Activated naive CD8-positive, alpha-beta T cell treated with anti-CD3 and anti-CD28 coated beads, Interleukin-2, amount 50 U/mL, for 24 hours (primary cell): ENCODE measurements around the gene SIPA1L3.

Experiments
- ATAC-seq: fragments of 150-1000 bp; cut with Tn5 transposase; one replicate; pipeline ENCODE4 v1.10.0; 2021
- DNase-seq: peaks from one replicate; pipeline ENCODE4 v3.0.0; 2021
- H3K27ac Mint-ChIP-seq: one replicate; pipeline ENCODE4 v1.8.0; 2021; ENCODE audit warnings: mild to moderate bottlenecking, mixed read lengths
- H3K27me3 Mint-ChIP-seq: one replicate; pipeline ENCODE4 v1.8.0; 2021; ENCODE audit warnings: mixed read lengths
- H3K36me3 Mint-ChIP-seq: one replicate; pipeline ENCODE4 v1.8.0; 2021; ENCODE audit warnings: low read depth, mixed read lengths
- H3K4me1 Mint-ChIP-seq: one replicate; pipeline ENCODE4 v1.8.0; 2021; ENCODE audit warnings: mixed read lengths
- H3K4me3 Mint-ChIP-seq: one replicate; pipeline ENCODE4 v1.8.0; 2021; ENCODE audit warnings: mild to moderate bottlenecking, moderate library complexity, mixed read lengths
- H3K9me3 Mint-ChIP-seq: one replicate; pipeline ENCODE4 v1.8.0; 2021; ENCODE audit warnings: mixed read lengths

SIPA1L3 gene

DNA sequence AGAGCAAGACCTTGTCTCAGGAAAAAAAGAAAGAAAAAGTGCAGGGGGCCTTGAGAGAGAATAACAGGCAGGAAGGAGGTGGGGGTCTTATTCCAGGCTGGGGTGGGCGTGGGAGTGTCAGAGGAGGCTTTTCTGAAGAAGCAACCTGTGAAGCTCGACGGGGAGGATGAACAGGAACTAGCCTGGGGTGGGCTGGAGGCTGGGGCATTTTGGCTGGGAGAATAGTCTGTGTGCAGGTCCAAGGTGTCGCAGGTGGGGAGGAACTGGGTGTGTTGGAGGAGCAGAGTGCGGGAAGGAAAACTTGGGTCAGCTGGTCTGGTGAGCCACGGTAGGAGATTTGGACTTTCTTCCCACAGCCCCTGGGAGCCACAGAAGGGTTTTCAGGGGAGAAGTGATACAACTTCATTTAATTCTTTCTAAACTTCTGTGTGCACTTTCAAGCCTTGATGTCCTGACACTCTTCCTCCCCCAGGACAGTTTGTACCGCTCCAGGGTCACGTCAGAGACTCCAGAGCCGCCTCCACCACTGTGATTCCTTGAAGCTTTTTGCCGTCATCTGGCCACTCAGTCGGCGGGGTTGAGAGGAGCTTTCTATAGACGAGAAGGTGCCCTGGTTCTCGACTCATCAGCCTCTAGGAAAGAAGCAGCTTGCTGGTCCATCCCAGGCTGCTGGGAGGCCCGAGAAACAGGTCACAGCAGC lies 138.7 kb downstream of the SIPA1L3 start:
- no peaks in the 10 kb centered on the region for H3K27me3 Mint-ChIP-seq
- DNase-seq (no peak), ATAC-seq (no peak)
- no peak overlapping the region for H3K4me3 Mint-ChIP-seq
- H3K27ac Mint-ChIP-seq = peak overlapping the region; percentile 32
- H3K9me3 Mint-ChIP-seq = no peaks in the 10 kb centered on the region
- H3K4me1 Mint-ChIP-seq = peaks cover 63% of the 10 kb centered on the region
- H3K36me3 Mint-ChIP-seq = peaks cover 1% of the 10 kb centered on the region

DNA sequence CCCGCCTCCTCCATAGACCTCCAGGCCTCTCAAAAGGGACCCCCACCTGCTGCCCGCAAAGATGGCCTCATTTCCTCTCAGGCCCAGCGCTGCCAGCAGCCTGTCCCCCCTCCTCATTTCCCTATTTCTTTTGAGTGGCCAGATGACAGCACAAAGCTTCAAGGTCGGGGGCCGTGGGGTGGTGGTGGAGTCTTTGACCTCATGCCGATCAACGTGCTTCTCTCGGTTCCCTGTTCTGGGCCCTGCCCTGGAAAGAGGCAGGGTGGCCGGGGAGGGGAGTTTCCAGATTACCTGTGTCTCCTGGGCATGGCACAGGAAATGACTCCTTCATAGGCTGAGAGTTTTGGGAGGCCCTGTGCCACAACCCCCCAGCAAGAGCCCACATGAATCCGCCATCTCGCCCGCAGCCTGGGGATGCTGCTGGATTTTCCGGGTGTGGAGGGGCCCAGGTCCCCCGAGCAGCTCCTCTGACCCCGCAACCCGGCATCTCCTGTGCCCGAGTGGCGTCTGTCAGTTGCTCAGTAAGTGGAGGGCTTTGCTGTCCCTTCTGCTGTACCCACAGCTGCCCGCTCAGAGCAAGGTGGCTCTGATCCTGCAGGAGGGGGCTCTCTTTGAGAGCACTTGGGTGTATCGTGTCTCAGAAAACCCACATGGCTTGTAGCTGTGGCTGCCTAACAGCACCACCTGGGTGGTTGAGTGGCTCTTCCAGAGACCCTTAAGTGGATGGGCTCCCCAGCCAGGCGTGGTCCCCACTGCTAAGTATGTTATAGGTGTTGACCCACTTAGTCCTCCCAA lies 139.4 kb downstream of the SIPA1L3 start:
- Mint-ChIP-seq H3K4me3 (peak overlapping the region; percentile 11), H3K27ac (peak overlapping the region; percentile 96), H3K9me3 (no peaks in the 10 kb centered on the region), H3K36me3 (peaks cover 1% of the 10 kb centered on the region), H3K27me3 (no peaks in the 10 kb centered on the region), H3K4me1 (peaks cover 63% of the 10 kb centered on the region)
- ATAC-seq (no peak), DNase-seq (peak; percentile 18)

DNA sequence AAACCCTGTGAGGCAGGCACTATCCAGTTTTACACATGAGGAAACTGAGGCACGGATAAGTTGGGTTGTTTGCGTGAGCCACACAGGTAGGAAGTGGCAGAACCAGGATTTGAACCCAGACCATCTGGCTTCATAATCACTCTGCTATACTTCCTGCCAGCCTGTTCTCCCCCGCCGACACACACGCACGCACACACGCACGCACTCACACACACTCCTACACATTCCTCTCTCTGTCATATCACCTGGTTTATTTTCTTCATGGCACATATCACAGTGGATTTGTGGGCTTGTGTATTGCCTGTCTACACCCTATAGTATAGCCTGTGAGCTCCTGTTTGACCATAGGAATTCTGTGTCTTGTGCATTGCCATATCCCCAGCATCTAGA lies 140.0 kb downstream of the SIPA1L3 start:
- H3K4me3 Mint-ChIP-seq = no peak overlapping the region
- ATAC-seq = no peak
- peak; percentile 30 for DNase-seq
- H3K27ac Mint-ChIP-seq = peak overlapping the region; percentile 96
- peaks cover 1% of the 10 kb centered on the region for H3K36me3 Mint-ChIP-seq
- no peaks in the 10 kb centered on the region for H3K9me3 Mint-ChIP-seq
- H3K27me3 Mint-ChIP-seq = no peaks in the 10 kb centered on the region
- peaks cover 63% of the 10 kb centered on the region for H3K4me1 Mint-ChIP-seq

DNA sequence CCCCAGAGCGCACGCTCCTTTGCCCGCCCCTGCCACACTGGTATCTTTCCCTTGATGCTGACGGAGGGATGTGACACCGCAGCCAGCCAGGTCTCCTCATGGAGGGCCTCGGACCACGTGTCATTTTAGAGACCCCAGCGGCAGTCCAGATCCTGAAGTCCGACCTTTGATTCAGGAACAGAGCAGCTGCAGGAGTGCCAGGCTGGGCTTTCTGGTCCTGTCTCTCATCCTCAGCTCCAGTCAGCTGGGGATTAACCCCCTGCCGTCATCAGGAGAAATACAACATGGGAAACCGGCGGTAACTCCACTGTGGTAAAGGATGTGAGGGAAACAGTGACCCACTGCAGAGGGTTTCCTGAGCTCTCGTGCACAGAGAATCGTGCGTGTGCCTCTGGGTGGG lies 140.6 kb downstream of the SIPA1L3 start:
- peak overlapping the region; percentile 96 for H3K27ac Mint-ChIP-seq
- peaks cover 63% of the 10 kb centered on the region for H3K4me1 Mint-ChIP-seq
- DNase-seq (peak; percentile 17), ATAC-seq (no peak)
- no peaks in the 10 kb centered on the region for H3K9me3 Mint-ChIP-seq
- no peak overlapping the region for H3K4me3 Mint-ChIP-seq
- peaks cover 1% of the 10 kb centered on the region for H3K36me3 Mint-ChIP-seq
- H3K27me3 Mint-ChIP-seq = no peaks in the 10 kb centered on the region

DNA sequence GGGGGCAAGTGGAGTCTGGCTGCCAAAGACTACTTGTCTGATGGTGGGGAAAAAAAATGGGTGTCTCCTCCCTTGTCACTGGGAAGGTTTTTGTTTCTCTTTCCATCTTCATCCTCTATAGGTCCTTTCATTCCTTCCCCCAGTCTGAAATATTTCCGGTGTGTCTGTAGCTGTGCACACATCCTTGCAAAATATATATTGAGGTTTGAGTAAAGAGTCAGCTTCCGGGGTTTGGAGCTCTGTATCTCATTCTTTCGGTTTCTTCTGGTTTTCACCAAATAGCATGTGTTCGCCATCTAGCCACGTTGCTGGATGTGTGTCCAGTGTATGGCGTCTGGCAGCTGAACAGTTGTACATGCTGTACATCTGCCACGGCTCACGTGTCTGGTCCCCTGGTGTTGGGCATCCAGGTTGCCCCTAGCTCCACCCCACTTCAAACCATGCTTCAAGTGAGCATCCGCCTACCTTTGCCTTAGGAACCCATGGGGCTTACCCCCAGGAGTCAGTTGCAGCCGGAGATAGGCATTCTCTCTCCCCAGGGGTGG lies 142.2 kb downstream of the SIPA1L3 start:
- Mint-ChIP-seq H3K36me3 (peaks cover 1% of the 10 kb centered on the region), H3K4me1 (peaks cover 58% of the 10 kb centered on the region), H3K9me3 (no peaks in the 10 kb centered on the region), H3K4me3 (peak overlapping the region; percentile 78), H3K27me3 (no peaks in the 10 kb centered on the region), H3K27ac (peak overlapping the region; percentile 96)
- DNase-seq (peak; percentile 57), ATAC-seq (peak; percentile 86)

DNA sequence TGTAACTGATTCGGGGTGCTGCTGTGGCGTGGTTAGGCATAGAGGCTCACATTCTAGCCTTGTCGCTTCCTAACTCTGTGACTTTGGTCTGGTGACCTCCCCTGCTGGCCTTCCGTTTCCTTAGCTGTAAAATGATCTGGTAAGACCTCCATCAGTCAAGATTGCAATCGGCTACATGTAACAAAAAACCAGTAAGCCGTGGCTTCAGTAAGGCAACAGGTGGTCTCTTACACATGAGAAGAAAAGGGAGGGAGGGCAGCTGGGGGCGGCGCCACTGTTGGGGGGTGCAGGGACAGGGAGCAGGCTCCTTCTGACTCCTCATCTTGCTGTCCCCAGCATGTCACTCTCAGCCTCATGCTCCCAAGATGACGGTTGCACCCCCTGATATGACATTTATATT lies 148.0 kb downstream of the SIPA1L3 start:
- H3K27ac Mint-ChIP-seq = no peak overlapping the region
- ATAC-seq = no peak

DNA sequence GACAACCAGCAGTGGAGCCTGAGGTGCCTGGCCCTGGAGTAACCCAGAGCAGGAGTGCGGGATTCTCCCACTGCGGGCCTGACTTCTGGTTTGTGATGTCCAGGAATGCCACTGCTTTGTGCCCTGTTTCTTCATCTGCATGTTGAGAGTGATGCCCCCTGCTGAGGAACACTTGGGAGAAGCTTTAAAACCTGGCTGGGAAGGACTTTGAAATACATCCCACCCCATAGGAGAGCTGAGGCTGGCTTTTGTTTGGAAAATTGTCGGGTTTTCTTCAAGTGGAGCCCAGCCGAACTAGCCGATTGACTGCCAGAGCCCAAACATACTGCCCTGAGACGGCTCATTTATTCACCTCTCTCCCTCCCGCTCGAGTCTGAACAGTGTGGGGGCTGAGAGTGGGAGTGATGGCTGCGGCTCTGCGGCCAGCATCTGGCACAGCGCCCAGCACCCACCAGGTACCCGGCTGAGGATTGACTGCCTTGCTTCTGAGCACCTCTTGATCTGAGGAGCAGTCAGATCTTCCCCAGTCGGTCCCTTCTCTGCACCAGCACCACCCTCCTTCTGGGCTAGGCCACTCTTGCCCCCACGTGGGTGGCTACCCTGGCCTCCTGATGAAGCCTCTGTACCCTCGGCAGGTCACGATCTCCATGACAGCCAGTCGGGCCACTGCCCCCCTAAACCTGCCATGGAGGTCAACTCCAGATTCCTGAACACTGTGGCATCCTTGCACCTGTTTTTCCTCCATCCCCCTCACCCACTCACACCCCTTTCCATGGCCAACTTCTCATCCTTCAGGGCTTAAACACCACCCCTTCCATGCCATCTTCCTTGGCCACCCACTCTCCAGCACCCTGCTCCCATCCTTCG lies 148.9 kb downstream of the SIPA1L3 start:
- Mint-ChIP-seq H3K4me3 (no peak overlapping the region), H3K36me3 (no peaks in the 10 kb centered on the region), H3K27ac (no peak overlapping the region), H3K27me3 (no peaks in the 10 kb centered on the region), H3K4me1 (peaks cover 23% of the 10 kb centered on the region), H3K9me3 (no peaks in the 10 kb centered on the region)
- ATAC-seq (no peak), DNase-seq (no peak)

More for the DNA sequence above, 148.0 kb downstream of the SIPA1L3 start:
- no peaks in the 10 kb centered on the region for H3K27me3 Mint-ChIP-seq
- H3K4me3 Mint-ChIP-seq = no peak overlapping the region
- H3K9me3 Mint-ChIP-seq = no peaks in the 10 kb centered on the region
- peaks cover 23% of the 10 kb centered on the region for H3K4me1 Mint-ChIP-seq
- DNase-seq = no peak
- no peaks in the 10 kb centered on the region for H3K36me3 Mint-ChIP-seq

DNA sequence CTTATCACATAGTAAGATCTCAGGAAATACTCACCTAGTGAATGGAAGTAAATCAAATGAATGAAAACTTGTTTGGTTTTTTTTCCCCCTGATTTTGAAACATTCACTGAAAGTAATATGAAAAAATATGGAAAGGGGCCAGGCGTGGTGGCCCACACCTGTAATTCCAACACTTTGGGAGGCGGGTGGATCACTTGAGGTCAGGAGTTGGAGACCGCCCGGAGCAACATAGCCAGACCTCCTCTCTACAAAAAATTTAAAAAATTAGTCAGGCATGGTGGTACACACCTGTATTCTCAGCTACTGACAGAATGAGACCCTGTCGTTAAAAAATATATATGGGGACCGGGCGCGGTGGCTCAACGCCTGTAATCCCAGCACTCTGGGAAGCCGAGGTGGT lies 149.6 kb downstream of the SIPA1L3 start:
- Mint-ChIP-seq H3K4me3 (no peak overlapping the region), H3K27me3 (no peaks in the 10 kb centered on the region), H3K9me3 (no peaks in the 10 kb centered on the region), H3K27ac (no peak overlapping the region), H3K4me1 (peaks cover 23% of the 10 kb centered on the region), H3K36me3 (no peaks in the 10 kb centered on the region)
- DNase-seq = no peak
- no peak for ATAC-seq

DNA sequence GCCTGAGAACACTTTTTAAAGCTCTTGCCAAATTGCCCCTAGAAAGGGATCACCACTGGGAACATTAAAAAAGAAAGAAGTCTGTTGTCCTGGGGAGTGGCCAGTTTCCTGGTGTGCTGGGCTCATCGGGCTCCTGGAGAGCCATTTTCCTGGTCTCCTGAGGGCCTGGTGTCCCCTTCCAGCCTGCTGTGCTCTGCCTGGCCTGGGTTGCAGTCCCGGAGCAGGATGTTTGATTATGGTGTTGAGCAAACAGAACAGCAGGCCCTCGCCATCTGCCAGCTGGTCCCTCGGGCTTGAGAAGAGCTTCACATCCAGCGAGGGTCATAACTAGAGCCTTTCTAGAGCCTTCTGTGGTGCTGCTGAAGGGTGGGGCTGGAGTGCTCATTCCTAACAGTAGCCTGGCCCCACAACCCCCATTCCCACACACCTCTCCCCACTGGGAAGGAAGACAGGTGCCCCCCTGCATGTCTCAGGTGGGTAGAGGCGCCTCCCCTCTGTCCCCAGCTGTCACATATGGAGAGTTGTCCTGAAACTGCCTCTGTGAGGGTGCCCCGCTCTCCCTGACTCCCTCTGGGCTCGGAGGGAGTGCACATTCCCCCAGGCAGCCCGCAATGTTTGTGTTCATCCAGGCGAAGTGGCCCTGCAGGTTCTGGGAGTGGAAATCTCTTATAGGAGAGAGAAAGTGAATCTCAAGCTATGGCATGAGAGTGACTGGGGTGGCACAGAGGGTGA lies 151.1 kb downstream of the SIPA1L3 start:
- H3K9me3 Mint-ChIP-seq = no peaks in the 10 kb centered on the region
- H3K4me1 Mint-ChIP-seq = peaks cover 23% of the 10 kb centered on the region
- H3K27ac Mint-ChIP-seq = no peak overlapping the region
- DNase-seq (no peak), ATAC-seq (no peak)
- H3K36me3 Mint-ChIP-seq = no peaks in the 10 kb centered on the region
- H3K27me3 Mint-ChIP-seq = no peaks in the 10 kb centered on the region
- no peak overlapping the region for H3K4me3 Mint-ChIP-seq

DNA sequence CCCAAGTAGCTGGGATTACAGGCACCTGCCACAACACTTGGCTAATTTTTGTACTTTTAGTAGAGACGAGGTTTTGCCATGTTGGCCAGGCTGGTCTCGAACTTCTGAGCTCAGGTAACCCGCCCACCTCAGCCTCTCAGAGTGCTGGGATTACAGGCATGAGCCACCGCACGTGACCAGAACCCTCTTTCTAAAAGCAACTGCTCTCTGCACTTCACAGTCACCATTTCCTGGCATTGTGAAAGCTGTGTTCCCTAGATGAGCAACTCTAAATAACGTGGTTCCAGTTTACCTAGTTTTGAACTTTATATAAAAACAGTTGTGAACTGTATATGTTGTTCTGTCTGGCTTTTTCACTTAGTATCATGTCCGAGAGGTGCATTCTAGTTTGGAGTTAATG lies 152.9 kb downstream of the SIPA1L3 start:
- Mint-ChIP-seq H3K36me3 (no peaks in the 10 kb centered on the region), H3K9me3 (no peaks in the 10 kb centered on the region), H3K27me3 (no peaks in the 10 kb centered on the region), H3K4me1 (peaks cover 23% of the 10 kb centered on the region), H3K27ac (no peak overlapping the region), H3K4me3 (no peak overlapping the region)
- DNase-seq = peak; percentile 12
- peak; percentile 51 for ATAC-seq

DNA sequence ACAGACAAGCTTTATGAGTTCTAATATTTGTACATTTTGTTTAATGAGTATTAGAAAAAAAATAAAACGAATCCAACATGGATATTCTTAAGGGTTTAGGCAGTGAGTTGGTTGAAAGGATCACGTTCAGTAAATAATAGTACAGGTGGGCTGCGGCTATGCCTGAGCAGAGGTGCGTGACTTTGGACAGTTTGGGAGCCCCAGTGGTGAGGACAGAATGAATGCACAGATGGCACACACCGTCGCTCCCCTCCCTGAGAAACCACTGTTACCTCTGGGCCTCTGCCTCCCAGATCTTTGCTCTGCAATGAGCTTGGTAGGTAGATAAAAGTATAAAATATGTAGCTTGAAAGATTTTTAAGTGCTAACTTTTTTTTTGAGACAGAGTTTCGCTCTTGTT lies 153.3 kb downstream of the SIPA1L3 start:
- Mint-ChIP-seq H3K27ac (no peak overlapping the region), H3K36me3 (no peaks in the 10 kb centered on the region), H3K4me1 (peaks cover 23% of the 10 kb centered on the region), H3K9me3 (no peaks in the 10 kb centered on the region), H3K27me3 (no peaks in the 10 kb centered on the region), H3K4me3 (no peak overlapping the region)
- ATAC-seq (no peak), DNase-seq (no peak)

DNA sequence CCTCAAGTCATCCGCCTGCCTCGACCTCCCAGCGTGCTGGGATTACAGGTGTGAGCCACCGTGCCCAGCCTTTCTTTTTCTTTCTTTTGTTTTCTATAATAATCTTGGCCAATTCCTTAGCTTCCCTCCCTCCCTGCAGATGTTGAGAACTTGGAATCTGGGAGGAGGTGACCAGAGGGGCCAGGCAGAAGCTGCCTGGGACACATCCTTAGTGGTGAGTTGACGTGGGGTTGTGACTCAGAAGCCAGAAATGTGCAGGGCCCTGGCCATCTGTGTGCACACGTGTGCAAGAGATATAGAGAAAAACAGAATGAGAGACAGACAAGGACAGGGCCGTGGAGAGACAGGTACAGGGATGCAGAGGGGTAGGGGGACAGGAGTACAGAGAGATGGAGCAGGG lies 154.3 kb downstream of the SIPA1L3 start:
- no peak overlapping the region for H3K27ac Mint-ChIP-seq
- no peak for DNase-seq
- ATAC-seq = no peak
- H3K36me3 Mint-ChIP-seq = no peaks in the 10 kb centered on the region
- H3K4me1 Mint-ChIP-seq = peaks cover 18% of the 10 kb centered on the region
- no peak overlapping the region for H3K4me3 Mint-ChIP-seq
- no peaks in the 10 kb centered on the region for H3K27me3 Mint-ChIP-seq
- no peaks in the 10 kb centered on the region for H3K9me3 Mint-ChIP-seq

DNA sequence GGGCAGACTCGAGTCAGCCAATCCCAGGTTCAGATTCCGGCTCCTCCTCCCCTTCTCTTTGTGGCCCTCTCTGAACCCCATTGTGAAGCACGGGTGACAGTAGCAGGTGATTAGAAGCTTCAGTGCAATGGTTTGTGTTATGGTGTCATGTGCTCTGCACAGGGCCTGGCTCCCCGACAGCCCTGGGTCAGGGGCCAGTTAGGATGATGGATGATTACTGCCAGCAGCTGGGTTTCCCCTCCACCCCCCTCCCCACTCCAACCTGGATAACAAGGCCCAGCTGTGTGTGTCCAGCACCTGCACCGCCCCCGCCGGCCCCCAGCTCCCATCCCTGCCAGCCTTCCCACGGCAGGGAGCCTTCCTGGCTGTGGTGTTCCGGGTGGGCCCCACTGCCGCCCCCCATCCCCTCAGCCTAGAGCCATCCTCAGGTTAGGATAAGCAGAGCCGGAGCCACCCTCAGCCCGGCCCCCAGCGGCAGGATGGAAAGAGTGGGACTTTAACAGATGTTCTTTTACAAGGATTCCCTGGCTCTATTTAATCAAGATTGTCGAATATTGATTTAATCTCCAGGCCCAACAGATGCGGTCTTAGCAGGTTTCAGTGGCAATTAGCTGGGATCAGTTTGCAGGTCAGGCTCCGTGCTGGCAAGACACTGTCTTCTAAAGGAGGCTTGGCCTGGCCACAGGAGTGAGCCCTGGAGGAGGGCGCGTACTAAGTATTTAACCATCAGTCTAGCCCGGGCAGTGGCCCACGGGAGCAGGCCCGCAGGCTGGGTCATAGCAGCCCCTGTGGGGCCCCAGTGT lies 156.2 kb downstream of the SIPA1L3 start:
- Mint-ChIP-seq H3K27ac (no peak overlapping the region), H3K27me3 (no peaks in the 10 kb centered on the region), H3K36me3 (no peaks in the 10 kb centered on the region), H3K9me3 (no peaks in the 10 kb centered on the region), H3K4me1 (peaks cover 11% of the 10 kb centered on the region), H3K4me3 (no peak overlapping the region)
- ATAC-seq (no peak), DNase-seq (no peak)
